GM19324 (cell line): Measurements from ENCODE around the gene CDH5.

Source experiments
- ATAC-seq: cut with Tn5 transposase; IDR thresholded peaks from one replicate; pipeline ENCODE4 v1.9.1; 2021; ENCODE audit warnings: mild to moderate bottlenecking, moderate library complexity; ENCODE audit not compliant: unreplicated experiment, low FRiP score

CDH5 gene

DNA sequence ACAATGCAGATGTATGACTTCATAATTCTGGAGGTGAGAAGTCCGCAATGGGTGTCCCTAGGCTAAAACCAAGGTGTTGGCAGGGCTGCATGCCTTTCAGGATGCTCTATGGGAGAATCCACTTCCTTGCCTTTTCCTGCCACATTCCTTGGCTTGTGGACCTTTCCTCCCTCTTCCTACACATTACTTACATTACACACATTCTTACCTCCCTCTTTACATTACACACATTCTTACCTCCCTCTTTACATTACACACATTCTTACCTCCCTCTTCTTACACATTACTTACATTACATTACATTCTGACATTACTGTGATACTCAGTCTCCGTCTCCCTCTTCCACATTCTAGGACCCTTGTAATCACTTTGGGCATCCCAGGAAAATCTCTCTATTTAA lies 14.2 kb upstream of the CDH5 start:
- no peak for ATAC-seq

DNA sequence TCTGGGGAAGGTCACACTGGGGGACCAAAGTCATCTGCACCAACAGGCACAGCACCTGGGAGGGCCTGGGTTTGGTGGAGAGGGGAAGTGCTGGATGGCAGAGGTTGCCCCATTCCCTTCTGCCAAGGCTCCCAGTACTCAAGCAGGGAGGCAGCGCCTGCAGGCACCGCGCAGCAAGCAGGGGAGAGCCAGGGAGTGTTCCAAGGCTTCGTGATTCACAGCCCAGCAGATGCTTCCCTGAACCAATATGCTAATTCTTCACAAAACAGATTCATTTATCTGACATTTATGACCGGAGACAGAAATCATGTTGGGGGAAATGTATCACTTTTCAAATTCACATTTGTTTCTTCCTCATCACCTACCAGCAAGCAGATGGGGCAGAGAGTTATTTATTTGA lies 13.4 kb upstream of the CDH5 start:
- no peak for ATAC-seq

GRCh38 chr16:66354034-66354909 lies 12.2 kb upstream of the CDH5 start:
- ATAC-seq = no peak

GRCh38 chr16:66355526-66355925 lies 11.0 kb upstream of the CDH5 start:
- ATAC-seq = no peak

DNA sequence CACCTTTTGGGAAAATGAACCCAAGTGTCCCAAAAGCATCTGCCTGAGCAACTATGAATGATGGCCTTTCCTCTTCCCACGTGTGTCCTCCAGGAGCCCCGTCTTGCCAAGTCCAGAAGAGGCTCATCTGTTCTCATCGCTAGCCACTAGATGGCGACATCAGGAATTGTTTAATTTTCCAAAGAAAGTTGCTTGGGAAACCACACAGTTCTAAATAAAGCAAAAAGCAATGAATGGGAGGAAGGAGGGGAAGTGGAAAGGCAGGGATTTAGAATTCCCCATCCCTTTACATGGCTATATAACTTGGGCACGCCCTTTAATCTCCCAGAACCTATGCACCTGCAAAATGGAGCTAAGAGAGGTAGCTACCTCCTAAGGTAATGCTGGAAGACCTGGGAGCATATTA lies 9.0 kb upstream of the CDH5 start:
- no peak for ATAC-seq

GRCh38 chr16:66358231-66358630 lies 8.3 kb upstream of the CDH5 start:
- ATAC-seq = no peak

DNA sequence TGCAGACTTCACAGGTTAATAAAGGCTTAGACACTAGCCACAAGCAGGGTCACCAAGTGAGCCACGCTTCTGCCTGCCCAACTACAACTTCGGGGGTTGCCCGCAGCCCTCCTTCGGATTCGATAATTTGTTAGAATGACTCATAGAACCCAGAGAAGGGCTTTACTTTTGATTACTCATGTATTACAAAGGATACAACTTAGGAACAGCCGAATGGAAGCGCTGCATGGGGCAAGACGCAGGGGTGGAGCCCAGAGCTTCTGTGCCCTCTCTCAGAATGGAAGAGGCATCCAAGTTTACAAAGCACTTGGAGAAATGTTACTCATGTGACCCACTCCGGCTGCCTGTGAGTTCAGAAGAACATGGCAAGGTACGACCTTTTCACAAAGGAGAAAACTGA lies 7.5 kb upstream of the CDH5 start:
- no peak for ATAC-seq

DNA sequence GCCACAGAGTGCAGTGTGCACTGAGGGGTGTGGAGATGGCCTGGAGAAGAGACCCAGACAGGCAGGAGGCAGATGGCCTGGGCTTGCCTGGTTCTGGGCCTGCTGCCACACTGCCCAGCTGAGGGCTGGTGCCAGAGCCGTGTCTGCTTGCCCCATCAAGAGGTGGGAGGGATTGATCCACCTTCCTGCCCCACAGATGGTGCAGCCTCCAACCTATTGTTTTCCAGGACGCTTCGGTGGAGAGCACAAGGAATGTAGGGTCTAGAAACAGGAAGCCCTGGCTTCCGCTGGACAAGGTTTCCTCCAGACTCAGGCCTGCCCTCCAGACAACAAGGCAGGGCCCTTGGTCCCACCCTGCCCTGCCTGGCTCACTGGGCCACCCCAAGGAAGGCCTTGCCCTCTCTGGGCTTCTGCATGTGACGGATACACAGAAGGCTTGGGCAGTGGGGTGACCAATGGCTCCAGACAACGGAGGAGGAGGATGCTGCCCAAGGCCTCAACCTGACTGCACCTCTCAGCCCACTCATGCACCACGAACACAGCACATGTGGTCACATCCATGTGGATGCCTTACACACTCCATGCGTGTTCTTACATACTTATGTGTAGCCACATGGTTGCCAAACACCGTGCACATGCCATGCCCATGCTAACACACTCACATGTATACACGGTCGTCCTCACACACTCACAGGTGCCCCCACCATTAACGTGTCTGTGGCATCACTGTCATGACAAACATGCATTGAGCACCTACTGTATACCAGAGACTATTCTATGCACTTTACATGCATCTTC lies 6.5 kb upstream of the CDH5 start:
- ATAC-seq = no peak

DNA sequence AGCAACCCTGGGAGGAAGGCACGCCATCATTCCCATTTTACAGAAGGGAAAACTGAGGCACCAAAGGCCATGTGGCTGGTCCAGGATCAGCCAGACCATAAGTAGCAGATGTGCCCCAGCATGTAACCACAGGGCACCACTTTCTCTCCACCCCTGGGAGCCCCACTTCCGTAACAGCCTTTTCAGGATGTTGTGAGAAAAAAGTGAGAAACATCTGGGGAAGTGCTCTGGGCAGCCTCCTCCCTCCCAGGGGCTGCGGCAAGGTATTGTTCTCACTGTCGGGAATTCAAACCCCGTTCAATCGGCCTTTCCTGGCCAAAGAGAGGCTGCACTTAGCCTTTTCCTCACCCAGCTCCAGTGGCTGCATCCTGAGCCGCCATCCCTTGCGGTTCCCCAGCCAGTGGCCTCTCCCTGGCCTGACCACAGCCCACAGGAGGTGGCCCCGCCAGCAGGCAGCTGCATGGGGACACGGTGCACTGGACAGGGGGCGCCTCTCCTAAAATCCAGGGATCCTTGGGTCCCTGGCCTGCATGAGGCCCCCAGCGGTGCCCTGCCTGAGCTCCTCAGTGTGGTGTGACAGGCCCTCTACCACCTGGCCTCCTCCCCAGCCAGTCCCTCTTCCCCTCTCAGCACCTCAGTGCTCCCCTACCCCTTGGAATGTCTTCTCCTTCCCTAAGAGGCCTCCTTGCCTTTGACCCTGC lies 5.7 kb upstream of the CDH5 start:
- ATAC-seq = no peak

DNA sequence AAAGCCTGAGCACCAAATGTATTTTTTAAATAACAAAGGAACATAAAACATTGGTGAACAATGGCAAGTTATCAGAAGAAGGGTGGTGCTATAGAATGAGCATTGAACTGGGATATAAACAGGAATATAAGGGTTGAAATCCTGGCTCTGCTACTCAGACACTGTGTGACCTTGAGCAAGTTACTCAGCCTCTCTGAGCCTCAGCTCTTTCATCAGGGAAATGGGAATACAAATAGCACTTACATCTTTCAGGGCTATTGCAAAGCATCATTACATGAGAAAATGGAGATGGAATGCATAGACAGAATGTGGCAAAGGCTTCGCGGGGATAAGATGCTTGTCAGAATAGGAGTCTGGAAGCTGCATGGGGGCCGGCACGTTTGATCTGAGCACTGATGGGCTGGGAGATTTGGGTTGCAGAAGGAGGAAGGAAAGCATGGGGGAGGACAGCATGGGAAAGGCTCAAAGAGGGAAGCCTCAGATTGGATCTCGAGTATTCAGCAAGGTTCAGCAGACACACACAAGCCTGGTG lies 4.8 kb upstream of the CDH5 start:
- ATAC-seq = no peak

- no peak for ATAC-seq
Measured at GRCh38 chr16:66363211-66363777, 3.2 kb upstream of the CDH5 start.

DNA sequence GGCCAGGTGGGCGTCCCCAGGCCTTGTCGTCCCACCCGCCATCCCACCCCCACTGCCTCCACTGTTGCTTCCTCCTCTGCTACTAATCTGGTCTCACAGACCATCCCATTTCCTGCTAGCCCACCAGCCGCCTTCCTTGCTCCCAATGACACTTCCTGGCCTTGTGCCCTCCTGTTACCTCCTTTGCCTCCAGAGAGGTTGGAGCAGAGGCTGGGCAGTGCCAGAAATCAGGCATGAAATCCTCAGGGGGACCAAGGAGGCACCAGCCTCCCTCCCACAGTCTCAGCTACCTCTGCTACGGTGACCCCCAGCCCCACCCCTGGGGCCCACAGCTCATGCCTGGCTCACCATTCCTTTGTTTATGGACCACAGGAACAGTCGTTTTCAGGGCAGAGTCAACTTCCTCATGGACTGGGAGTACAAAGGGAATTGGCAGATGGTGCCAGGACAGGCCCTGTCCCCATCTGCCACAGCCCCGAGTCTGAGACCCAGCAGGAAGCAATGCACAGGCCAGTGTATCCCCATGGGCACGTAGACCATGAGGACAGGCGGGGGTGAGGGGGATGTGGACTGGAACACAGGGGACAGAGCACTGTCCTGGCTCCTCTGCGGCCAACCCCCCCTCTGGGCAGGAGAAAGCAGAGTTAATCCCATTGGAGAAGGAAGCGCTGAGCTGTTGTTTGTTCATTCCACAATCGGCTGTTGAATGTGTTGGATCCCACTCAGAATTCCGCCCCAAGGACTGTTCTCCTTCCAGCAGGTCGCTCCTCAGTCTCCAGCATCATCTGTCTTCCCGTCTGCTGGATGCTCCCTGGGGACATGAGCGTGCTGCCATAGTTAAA lies 2.2 kb upstream of the CDH5 start:
- no peak for ATAC-seq

DNA sequence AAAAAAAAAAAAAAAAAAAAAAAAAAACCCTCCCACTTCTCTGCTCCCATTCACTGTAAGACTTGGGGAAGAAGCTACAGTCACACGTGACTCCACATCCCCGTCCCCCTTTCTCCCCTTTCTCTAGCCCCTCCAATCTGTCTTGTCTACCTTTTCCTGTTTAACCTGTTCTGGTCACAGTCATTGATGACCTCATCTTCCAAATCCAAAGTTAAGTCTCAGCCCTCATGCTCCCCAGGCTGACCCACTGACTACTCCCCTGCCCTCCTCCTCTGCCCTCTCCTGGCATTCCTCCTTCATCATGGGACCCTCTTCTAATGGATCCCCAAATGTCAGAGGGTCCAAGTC lies 1.6 kb upstream of the CDH5 start:
- ATAC-seq = no peak

DNA sequence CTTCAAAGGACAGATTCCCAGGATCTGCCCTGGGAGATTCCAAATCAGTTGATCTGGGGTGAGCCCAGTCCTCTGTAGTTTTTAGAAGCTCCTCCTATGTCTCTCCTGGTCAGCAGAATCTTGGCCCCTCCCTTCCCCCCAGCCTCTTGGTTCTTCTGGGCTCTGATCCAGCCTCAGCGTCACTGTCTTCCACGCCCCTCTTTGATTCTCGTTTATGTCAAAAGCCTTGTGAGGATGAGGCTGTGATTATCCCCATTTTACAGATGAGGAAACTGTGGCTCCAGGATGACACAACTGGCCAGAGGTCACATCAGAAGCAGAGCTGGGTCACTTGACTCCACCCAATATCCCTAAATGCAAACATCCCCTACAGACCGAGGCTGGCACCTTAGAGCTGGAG lies 840 bp upstream of the CDH5 start:
- no peak for ATAC-seq

GRCh38 chr16:66367968-66368891 lies 1.7 kb downstream of the CDH5 start:
- ATAC-seq = no peak

GRCh38 chr16:66369055-66369592 lies 2.6 kb downstream of the CDH5 start:
- no peak for ATAC-seq

- ATAC-seq = no peak
Measured at GRCh38 chr16:66370786-66371684, 4.5 kb downstream of the CDH5 start.
